Small intestine (tissue), 7 donors: ENCODE results near the gene PLD2. TPM values are rescaled to one million over a fixed set of nuclear protein-coding genes. Genes with fewer than 3 reads are reported as not detected.
"Not testable (repeated sequence)": the region's sequence is repeated elsewhere in the genome, so short reads cannot be mapped to it uniquely, and the experiment has no call there.

Experiments
- DNase-seq, 2 donors: peaks; one replicate each; pipeline versions ENCODE4 v3.0.0 to v3.0.0-alpha.2; 2013
- FAIRE-seq: peaks from 2 replicates; lab custom pipeline; 2012; peaks lifted over from hg19 to GRCh38; lab: Jason Lieb, UNC
- H3K27ac ChIP-seq, 3 donors: one replicate each; pipeline ENCODE4 v1.5.1; 2013; ENCODE audit warnings: low read length in 2 of 3, mild to moderate bottlenecking in 2 of 3, control low read depth in 1 of 3, inconsistent platforms in 1 of 3, low read depth in 1 of 3, moderate library complexity in 1 of 3
- H3K27me3 ChIP-seq, 3 donors: one replicate each; pipeline ENCODE4 v1.6.1; 2013; ENCODE audit warnings: low read length in 3 of 3, inconsistent platforms in 1 of 3; ENCODE audit not compliant: control insufficient read depth in 3 of 3, insufficient read depth in 3 of 3
- H3K36me3 ChIP-seq, 3 donors: one replicate each; pipeline ENCODE4 v1.6.1; 2013; ENCODE audit warnings: low read length in 3 of 3, inconsistent platforms in 1 of 3, low read depth in 1 of 3, mild to moderate bottlenecking in 1 of 3, moderate library complexity in 1 of 3; ENCODE audit not compliant: control insufficient read depth in 3 of 3, insufficient read depth in 2 of 3
- H3K4me1 ChIP-seq, 3 donors: one replicate each; pipeline ENCODE4 v1.6.1; 2013; ENCODE audit warnings: low read length in 2 of 3, inconsistent platforms in 1 of 3, low read depth in 1 of 3, mild to moderate bottlenecking in 1 of 3, moderate library complexity in 1 of 3; ENCODE audit not compliant: control insufficient read depth in 3 of 3, insufficient read depth in 2 of 3
- H3K4me3 ChIP-seq, 3 donors: one replicate each; pipeline ENCODE4 v1.5.1; 2013; ENCODE audit warnings: low read length in 3 of 3, control low read depth in 1 of 3, inconsistent platforms in 1 of 3, low read depth in 1 of 3, mild to moderate bottlenecking in 1 of 3, moderate library complexity in 1 of 3
- H3K9me3 ChIP-seq, 2 donors: one replicate each; pipeline ENCODE4 v1.6.1; 2013; ENCODE audit warnings: low read depth in 1 of 2, low read length in 1 of 2; ENCODE audit not compliant: control insufficient read depth in 2 of 2, insufficient read depth in 1 of 2
- WGBS, 3 donors: extraction: QIAGEN DNeasy Blood & Tissue Kit; methylation state at CpG; one replicate each; pipeline ENCODE4 v1.1.7; 2013; 5-methylcytosine and 5-hydroxymethylcytosine counted together
- polyA plus RNA-seq, 4 donors: library from polyadenylated mRNA; stranded (reverse) in 3 of 4; unstranded in 1 of 4; fragments of 200-250 nt in 3 of 4; fragments of 120-200 nt in 1 of 4; gene quantifications; one replicate each; pipeline versions ENCODE4 v1.2.1 to v1.2.3, GENCODE V29; 2013
- donor health status: healthy with polysubstance abuse.
- donor health status: control.
- donor health status: control.
- donor health status: Bipolar disorder and iron deficiency.
- donor health status: healthy.

The PLD2 gene
- polyA plus RNA-seq, 4 donors = 9.2 to 18.8 (median 10.7) TPM

DNA sequence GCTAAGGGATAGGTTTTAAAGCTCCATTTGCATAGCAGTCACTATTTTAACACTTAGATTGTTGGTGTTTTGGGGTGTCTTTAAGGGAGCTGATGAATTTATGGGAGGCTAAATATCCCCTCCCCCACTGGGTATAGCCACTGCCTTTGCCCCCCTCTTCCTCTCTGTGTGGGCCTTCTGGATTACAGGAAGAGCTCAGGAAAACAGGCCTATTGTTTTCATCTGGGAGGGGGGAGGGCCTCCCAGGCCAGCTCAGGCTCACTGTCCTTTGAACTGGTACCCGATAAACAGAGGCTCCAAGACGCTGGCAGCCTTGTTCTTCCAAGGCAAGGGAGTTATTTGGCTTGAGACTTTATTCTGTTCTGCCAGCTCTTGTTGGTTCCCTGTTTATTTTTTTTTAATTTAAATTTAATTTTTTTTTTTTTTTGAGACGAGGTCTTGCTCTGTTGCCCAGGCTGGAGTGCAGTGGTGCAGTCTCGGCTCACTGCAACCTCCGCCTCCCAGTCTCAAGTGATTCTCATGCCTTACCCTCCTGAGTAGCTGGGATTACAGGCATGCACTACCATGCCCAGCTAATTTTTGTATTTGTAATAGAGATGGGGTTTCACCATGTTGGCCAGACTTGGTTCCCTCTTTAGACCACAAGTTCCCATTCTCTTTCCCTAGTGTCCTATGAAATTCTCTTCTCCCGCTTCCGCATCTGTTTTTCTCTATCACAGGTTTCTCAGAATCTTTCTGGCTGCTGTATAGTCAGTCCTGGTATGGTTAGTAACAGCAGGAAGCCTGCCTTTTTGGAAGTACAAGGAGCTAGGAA, 51.3 kb downstream of the PLD2 start:
- H3K4me3 ChIP-seq = no peak overlapping the region
- WGBS, 3 donors = 19 to 49% (median 39%) methylated on average over 7 of the region's 7 CpGs
- no peaks in the 10 kb centered on the region for H3K27me3 ChIP-seq
- no peaks in the 10 kb centered on the region for H3K9me3 ChIP-seq
- peaks cover 0 to 29% (median 9%) of the 10 kb centered on the region in 3 donors for H3K4me1 ChIP-seq
- FAIRE-seq = no peak
- peak; percentile 46 to 66 for DNase-seq
- H3K36me3 ChIP-seq = peaks cover 3 to 65% (median 9%) of the 10 kb centered on the region in 3 donors
- H3K27ac ChIP-seq = peak overlapping the region in 2 of 3 donors; percentile 25 to 48

GRCh38 chr17:4858882-4859260, 51.9 kb downstream of the PLD2 start:
- Histone ChIP-seq H3K36me3 (peaks cover 3 to 60% (median 9%) of the 10 kb centered on the region in 3 donors), H3K4me1 (peaks cover 0 to 26% (median 9%) of the 10 kb centered on the region in 3 donors), H3K27me3 (no peaks in the 10 kb centered on the region), H3K4me3 (no peak overlapping the region), H3K9me3 (no peaks in the 10 kb centered on the region), H3K27ac (peak overlapping the region in 1 of 3 donors; percentile 48)
- 6 to 26% (median 21%) methylated on average over 5 of the region's 5 CpGs for WGBS, 3 donors
- no peak for DNase-seq
- FAIRE-seq = no peak

DNA sequence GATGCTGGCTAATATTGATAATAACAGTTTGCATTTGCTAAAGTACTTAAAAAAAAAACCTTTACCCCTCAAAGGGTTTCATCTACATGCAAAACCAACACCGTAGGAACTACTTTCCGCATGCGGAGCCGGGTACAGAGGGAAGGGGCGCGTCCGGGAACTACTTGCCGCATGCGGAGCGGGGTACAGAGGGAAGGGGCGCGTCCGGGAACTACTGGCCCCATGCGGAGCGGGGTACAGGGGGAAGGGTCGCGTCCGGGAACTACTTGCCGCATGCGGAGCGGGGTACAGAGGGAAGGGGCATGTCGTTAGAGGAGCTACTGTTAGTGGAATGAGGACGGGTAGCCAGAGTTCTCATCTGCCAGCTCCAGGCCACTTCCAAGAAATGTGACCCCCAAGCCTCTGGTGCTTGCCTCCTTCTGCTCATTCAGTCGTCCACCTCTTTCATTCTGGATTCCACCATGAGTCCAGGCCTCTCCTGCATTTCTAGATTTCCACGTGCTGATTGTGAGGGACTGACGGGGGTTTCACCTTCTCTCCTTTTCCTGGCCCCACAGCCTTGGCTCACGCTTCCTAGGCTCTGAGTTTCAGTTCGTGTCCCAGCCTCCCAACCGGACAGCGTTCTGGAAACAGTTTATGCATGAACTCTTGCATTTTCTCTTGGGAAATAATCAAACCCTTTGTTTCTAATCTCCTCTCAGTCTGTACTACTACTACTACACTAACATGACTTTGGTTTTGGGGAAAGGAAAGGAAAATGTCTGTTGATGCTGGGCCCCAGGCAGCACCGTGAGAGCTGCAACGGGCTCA, 53.1 kb downstream of the PLD2 start:
- Histone ChIP-seq H3K4me3 (no peak overlapping the region), H3K27ac (no peak overlapping the region), H3K4me1 (peaks cover 0 to 17% (median 9%) of the 10 kb centered on the region in 3 donors), H3K36me3 (peaks cover 3 to 59% (median 7%) of the 10 kb centered on the region in 3 donors), H3K27me3 (no peaks in the 10 kb centered on the region), H3K9me3 (no peaks in the 10 kb centered on the region)
- DNase-seq (no peak), FAIRE-seq (no peak)
- WGBS, 3 donors = 88 to 92% (median 90%) methylated on average over 32 of the region's 32 CpGs

- FAIRE-seq (no peak), DNase-seq (no peak)
- H3K27ac ChIP-seq = no peak overlapping the region
- peaks cover 3 to 60% (median 7%) of the 10 kb centered on the region in 3 donors for H3K36me3 ChIP-seq
- 92 to 93% (median 92%) methylated on average over 9 of the region's 9 CpGs for WGBS, 3 donors
- H3K4me1 ChIP-seq = peaks cover 0 to 17% (median 9%) of the 10 kb centered on the region in 3 donors
- H3K4me3 ChIP-seq = no peak overlapping the region
- no peaks in the 10 kb centered on the region for H3K9me3 ChIP-seq
- H3K27me3 ChIP-seq = no peaks in the 10 kb centered on the region
These were observed 53.7 kb downstream of the PLD2 start for GRCh38 chr17:4860651-4861050.

DNA sequence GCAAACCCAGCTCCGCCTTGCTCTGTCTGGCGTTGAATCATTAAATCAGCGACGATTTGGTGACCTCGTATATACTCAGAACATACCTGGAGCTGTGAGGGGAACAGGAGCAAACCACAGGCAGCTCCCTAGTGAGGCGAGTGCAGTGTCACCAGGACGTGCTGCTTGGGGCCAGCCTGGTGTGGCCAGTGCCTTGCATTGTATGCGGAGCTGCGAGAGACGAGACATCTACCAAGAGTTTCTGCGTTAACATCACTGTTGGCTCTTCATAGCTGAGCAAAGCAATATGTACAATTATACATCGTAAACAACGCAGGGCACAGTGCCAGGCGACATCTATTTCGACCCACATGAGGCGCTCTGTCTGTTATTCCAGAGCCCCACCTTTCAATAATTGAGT, 54.1 kb downstream of the PLD2 start:
- H3K27ac ChIP-seq = no peak overlapping the region
- no peak overlapping the region for H3K4me3 ChIP-seq
- peaks cover 3 to 58% (median 7%) of the 10 kb centered on the region in 3 donors for H3K36me3 ChIP-seq
- DNase-seq = no peak
- FAIRE-seq = no peak
- H3K27me3 ChIP-seq = no peaks in the 10 kb centered on the region
- WGBS, 3 donors = 87 to 91% (median 91%) methylated on average over 16 of the region's 16 CpGs
- no peaks in the 10 kb centered on the region for H3K9me3 ChIP-seq
- H3K4me1 ChIP-seq = peaks cover 0 to 17% (median 9%) of the 10 kb centered on the region in 3 donors

GRCh38 chr17:4862720-4863119, 55.8 kb downstream of the PLD2 start:
- Histone ChIP-seq H3K36me3 (peaks cover 3 to 48% (median 7%) of the 10 kb centered on the region in 3 donors), H3K9me3 (no peaks in the 10 kb centered on the region), H3K27me3 (no peaks in the 10 kb centered on the region), H3K4me3 (no peak overlapping the region), H3K4me1 (peaks cover 0 to 13% (median 9%) of the 10 kb centered on the region in 3 donors), H3K27ac (no peak overlapping the region)
- DNase-seq (no peak), FAIRE-seq (no peak)
- 92 to 97% (median 93%) methylated on average over 4 of the region's 4 CpGs for WGBS, 3 donors

GRCh38 chr17:4863321-4863720, 56.4 kb downstream of the PLD2 start:
- H3K27me3 ChIP-seq = no peaks in the 10 kb centered on the region
- H3K4me3 ChIP-seq = no peak overlapping the region
- H3K36me3 ChIP-seq = peaks cover 3 to 48% (median 7%) of the 10 kb centered on the region in 3 donors
- no peaks in the 10 kb centered on the region for H3K9me3 ChIP-seq
- peaks cover 0 to 9% (median 6%) of the 10 kb centered on the region in 3 donors for H3K4me1 ChIP-seq
- 85 to 92% (median 89%) methylated on average over 1 of the region's 1 CpG for WGBS, 3 donors
- no peak for DNase-seq
- H3K27ac ChIP-seq = no peak overlapping the region
- no peak for FAIRE-seq

- H3K27me3 ChIP-seq, FAIRE-seq, H3K4me1 ChIP-seq, H3K27ac ChIP-seq, H3K9me3 ChIP-seq, DNase-seq, H3K4me3 ChIP-seq: not testable (repeated sequence)
- 81 to 94% (median 90%) methylated on average over 5 of the region's 5 CpGs for WGBS, 3 donors
- H3K36me3 ChIP-seq = peaks cover 0 to 38% (median 2%) of the 10 kb centered on the region in 3 donors
These were observed 60.6 kb downstream of the PLD2 start for GRCh38 chr17:4867535-4867934.
